ENCODE measurements around the gene CDS2. TPM values are rescaled to one million over a fixed set of nuclear protein-coding genes. Genes with fewer than 3 reads are reported as not detected.

Gene CDS2
- total RNA-seq, 1 experiment from 2014 or later, result 49.1 TPM

GRCh38 chr20:5145365-5146098 is 18.7 kb downstream of the CDS2 start:
- H3K4me3 Mint-ChIP-seq, result no peak overlapping the region
- ATAC-seq, result no peak
- POLR2A ChIA-PET, result no interaction called here
- H3K9me3 Mint-ChIP-seq, result no peaks in the 10 kb centered on the region
- CTCF ChIA-PET, result interaction anchor here (1.0 to 3.0 kb wide), 2 partner anchors 19 to 46 kb away, joined by 3 to 13 read pairs; partner anchors contain the start of gene CDS2
- DNase-seq (ENCODE audit: low spot score), result no peak
- H3K4me1 Mint-ChIP-seq, result peaks cover 7% of the 10 kb centered on the region
- H3K36me3 Mint-ChIP-seq, result no peaks in the 10 kb centered on the region
- TF ChIP-seq AR (CRISPR knock-in tag; IDR thresholded peaks at IDR 0.05) (no peak), MYBL2 (CRISPR knock-in tag; IDR thresholded peaks at IDR 0.05) (no peak), ZNF532 (CRISPR knock-in tag; IDR thresholded peaks at IDR 0.05; ENCODE audit: borderline replicate concordance) (no peak), ZNF425 (CRISPR knock-in tag; conservative IDR thresholded peaks at IDR 0.05) (no peak), ZNF671 (CRISPR knock-in tag; IDR thresholded peaks at IDR 0.05) (no peak), ARID4B (CRISPR knock-in tag; IDR thresholded peaks at IDR 0.05; ENCODE audit: borderline replicate concordance) (no peak), EMX1 (CRISPR knock-in tag; IDR thresholded peaks at IDR 0.05) (no peak)
- no peak overlapping the region for H3K27ac Mint-ChIP-seq
- H3K27me3 Mint-ChIP-seq (ENCODE audit: low read depth), result no peaks in the 10 kb centered on the region

- TF ChIP-seq GABPB1 (CRISPR knock-in tag; IDR thresholded peaks at IDR 0.05) (0 out of 2 replicates have a peak, but pooled peaks have one; percentile 37), ELF4 (CRISPR knock-in tag; IDR thresholded peaks at IDR 0.05; ENCODE audit: low read depth) (no peak)
- ChIA-PET CTCF (interaction anchor here (1.3 to 3.0 kb wide), 2 partner anchors 20 to 46 kb away, joined by 4 to 13 read pairs; partner anchors contain the start of gene CDS2), POLR2A (no interaction called here)
- no peaks in the 10 kb centered on the region for H3K36me3 Mint-ChIP-seq
- H3K27me3 Mint-ChIP-seq (ENCODE audit: low read depth), result no peaks in the 10 kb centered on the region
- DNase-seq (ENCODE audit: low spot score), result no peak
- H3K4me1 Mint-ChIP-seq, result peaks cover 11% of the 10 kb centered on the region
- no peaks in the 10 kb centered on the region for H3K9me3 Mint-ChIP-seq
- no peak overlapping the region for H3K27ac Mint-ChIP-seq
- ATAC-seq, result no peak
- no peak overlapping the region for H3K4me3 Mint-ChIP-seq
Measured at GRCh38 chr20:5146099-5146668, 19.4 kb downstream of the CDS2 start.
